DMS 273 (cell line): Measurements from ENCODE around the gene APOH.

Experiments used
- DNase-seq: peaks from one replicate; lab custom pipeline; 2025; ENCODE audit not compliant: unreplicated experiment; lab: John Stamatoyannopoulos, UW

The APOH gene

DNA sequence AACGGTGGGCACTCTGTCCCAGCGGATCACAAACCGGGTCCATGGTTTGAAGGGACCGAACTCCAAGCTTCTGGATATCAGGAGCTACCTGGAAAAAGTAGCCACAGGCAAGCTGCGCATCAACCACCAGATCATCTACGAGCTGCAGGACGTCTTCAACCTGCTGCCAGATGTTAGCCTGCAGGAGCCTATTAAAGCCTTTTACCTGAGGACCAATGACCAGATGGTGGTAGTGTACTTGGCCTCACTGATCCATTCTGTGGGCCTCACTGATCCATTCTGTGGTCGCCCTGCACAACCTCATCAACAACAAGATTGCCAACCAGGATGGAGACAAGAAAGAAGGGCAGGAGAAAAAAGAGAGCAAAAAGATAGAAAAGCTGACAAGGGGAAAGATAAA, 31.0 kb downstream of the APOH start:
- DNase-seq: no peak

GRCh38 chr17:66192378-66192687, 36.9 kb downstream of the APOH start:
- no peak for DNase-seq

DNA sequence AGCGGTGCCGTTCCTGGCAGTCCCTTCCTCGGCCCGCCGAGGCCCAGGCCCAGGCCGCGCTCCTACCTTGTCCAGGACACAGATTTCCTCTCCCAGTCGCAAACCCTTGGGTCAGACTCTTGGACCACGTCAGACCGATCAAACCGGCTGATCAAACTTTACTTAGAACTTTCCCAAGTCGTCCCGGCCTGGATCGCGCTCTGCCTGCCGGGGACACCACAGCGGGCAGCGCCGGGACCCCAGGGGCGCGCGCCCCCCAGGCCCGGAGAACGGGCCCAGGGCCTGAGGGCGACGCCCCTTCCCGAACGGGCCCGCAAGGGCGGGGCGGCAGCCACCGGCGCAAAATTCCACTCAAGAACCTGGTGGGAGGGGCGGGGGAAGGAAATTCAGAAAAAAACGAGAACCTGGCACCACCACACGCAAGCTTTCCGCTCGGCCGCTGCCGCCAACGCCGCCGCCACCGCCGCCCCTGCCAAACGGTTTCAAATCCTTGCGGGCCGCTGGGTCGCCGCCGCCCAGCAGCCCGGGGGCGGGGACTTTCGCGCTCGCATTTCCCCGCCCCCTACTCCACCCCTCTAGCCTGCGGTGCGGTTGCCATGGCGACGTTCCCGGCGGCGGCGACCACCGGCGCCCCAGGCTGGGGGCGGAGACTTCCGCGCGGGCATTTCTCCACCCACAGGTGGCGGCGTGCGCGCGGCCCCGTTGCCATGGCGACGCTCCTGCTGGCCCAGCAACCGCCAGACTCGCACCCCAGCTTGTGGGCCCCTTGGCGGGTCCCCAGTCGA, 37.4 kb downstream of the APOH start, which contains the start of gene CEP112:
TSS of gene CEP112 (minus strand) at position 541 of the 785 bp plus-strand sequence.
- peak; percentile 96 for DNase-seq

DNA sequence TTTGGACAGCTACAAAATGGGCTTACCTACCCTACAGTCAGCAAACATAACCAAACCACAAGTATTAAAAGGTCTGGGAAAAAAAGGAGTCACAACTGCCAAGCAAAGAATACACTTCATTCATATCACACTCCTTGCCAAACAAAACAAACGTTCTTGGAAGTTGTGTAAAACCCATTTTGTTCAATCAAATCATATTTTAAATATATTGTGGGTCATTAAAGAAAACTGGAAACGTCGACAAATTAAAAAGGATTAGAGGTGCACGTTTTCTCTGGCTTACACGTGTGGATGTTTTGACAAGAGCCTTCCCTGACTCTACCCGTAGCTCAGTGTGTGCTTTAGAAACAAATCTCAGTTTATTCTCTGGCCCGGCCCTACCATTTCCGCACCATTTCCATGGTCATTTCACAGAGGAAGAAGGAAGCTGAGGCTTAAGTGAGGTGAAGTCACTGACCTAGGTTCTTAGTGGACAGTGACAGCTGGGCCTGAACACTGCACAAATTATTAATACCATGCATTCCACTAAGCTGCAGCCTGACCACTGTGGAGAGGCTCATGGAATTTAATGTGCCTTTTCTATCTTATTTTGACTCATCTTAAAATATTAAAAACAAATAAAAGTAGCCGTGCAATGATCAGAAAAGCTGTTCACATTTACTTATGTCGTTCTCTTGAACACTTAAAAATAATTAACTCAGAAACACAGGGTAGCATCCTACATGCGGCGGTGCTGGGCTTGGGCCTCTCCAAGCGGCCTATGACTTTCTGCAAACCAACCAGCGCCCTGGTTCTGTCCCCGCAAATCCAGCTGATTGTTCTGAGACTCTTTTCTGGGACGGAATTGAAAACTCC, 38.2 kb downstream of the APOH start:
- peak; percentile 26 for DNase-seq

GRCh38 chr17:66187718-66188117, 41.5 kb downstream of the APOH start:
- no peak for DNase-seq

- DNase-seq: no peak
These were observed 43.4 kb downstream of the APOH start for GRCh38 chr17:66185862-66186261.

GRCh38 chr17:66184392-66184791, 44.8 kb downstream of the APOH start:
- DNase-seq: no peak

GRCh38 chr17:66183529-66183928, 45.7 kb downstream of the APOH start:
- DNase-seq: no peak

- DNase-seq: no peak
These were observed 50.6 kb downstream of the APOH start for GRCh38 chr17:66178642-66179041.

GRCh38 chr17:66177048-66177447, 52.2 kb downstream of the APOH start:
- DNase-seq: no peak

- DNase-seq: peak; percentile 6
These were observed 53.3 kb downstream of the APOH start for GRCh38 chr17:66175892-66176291.

GRCh38 chr17:66172691-66173223, 56.5 kb downstream of the APOH start:
- no peak for DNase-seq

DNA sequence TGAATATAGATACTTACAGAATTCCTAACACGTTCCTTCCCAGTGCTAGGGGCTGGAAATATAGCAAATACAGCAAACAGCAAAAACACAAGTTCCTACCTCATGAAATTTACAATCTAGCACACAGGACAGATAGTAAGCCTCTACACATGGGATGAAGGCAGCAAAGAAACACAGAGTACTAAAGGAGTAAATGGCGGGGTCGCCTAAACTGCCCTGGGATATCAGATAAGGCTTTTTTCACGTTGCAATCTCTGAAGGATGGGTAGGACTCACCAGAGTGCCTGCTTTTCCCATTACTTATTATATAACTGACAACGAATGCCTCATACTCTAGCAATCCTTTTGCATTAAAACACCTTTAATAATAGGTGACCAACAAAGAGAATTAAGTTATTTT, 57.1 kb downstream of the APOH start:
- DNase-seq: no peak

DNA sequence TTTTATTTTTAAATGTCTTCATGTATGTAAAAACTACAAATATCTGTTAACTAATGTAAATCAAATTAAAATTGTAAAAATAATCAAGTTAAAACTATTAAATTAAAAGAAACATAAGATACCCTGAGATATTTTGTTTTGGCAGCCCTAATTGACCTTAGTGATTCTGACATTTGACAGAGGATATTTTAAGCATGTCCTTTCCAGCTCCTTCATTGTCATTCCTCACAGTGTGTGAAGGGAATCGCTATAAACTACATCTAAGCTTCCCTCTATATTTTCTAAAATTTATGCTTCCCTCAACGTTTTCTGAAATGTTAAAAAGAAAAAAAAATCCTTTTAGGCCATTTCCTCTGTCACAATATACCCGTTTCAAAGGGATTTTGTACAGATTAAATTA, 57.5 kb downstream of the APOH start:
- no peak for DNase-seq

DNA sequence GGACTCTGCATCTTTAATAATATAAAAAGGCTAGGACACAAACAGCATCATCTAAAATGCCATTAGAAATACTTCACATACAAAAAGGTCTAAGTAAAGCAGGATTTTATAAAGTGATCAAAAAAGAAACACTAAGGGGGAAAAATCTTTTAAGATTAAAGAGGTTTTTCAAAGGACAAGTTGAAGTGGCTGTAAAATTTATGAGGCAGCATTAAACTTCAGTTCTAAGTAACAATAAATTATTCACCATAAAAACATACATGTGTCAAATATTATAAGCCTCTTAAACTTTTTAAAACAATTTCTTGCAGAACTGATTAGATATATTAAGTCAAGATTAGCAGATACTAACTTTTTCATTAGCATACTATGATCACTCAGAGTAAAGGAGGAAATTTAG, 58.0 kb downstream of the APOH start:
- no peak for DNase-seq

- no peak for DNase-seq
These were observed 59.4 kb downstream of the APOH start for GRCh38 chr17:66169839-66170238.

DNA sequence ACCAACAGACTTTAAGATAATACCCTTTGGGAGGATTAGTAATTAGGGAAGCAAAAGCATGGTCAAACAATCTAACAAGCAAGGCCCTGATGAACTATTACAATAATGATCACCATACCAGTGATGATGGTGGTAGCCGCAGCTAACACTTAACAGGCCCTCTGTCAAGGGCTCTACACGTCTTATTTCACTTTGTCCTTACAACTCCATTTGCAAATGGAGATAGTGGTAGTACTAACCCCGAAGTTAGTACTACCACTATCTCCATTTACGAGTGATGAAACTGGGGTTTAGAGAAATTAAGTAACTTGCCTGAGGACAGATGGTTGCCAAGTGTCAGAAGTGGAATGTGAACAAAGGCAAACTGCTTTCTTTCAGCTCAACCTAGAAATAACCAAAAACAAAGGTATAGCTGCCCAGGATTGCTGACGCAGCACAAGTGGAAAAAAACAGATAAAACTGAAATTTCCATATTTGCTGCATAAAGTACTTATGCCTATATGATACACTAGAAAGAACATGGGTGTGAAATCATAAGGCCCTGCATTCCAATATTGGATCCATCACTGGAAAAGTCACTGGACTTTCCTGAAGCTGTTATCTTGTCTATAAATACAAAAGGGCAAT, 61.9 kb downstream of the APOH start:
- DNase-seq: no peak

- peak; percentile 69 for DNase-seq
These were observed 63.6 kb downstream of the APOH start for GRCh38 chr17:66165537-66166123.
